Heart left ventricle (tissue), 13 donors: ENCODE results near the gene ZBTB20.
A peak's percentile ranks its signal among the peaks of the same experiment; 100 is the strongest.

Source experiments
- CTCF ChIP-seq, 12 donors: fragments of 200-600 bp; sonication (generic) in 4 of 12; IDR thresholded peaks; one replicate each; pipeline versions ENCODE4 v1.5.0 to v1.8.0; 2018 to 2022; ENCODE audit warnings: antibody characterized with exemption in 12 of 12, mild to moderate bottlenecking in 5 of 12
- POLR2A ChIP-seq, 2 donors: fragments of 450-650 bp; IDR thresholded peaks; one replicate each; pipeline ENCODE4 v1.6.1; 2017; ENCODE audit warnings: antibody characterized with exemption in 2 of 2, mild to moderate bottlenecking in 2 of 2, moderate library complexity in 2 of 2
- donor health status: ischemic (EF 13 %, LVEDD 7.1; RV severe dilation, severe dysfunction).
- donor health status: DM: no; HTN: yes; CAD: no.
- donor health status: DM: no; HTN: no; CAD: no.
- donor health status: ischemic (EF 25% LVEDD 6.9; RV normal size, moderate dysfunction).
- donor health status: ischemic (EF 25% LVEDD 5.7; RV mildly dilated, moderate dysfunction).
- donor health status: ischemic (EF 35%, LVEDD 5.7; RV mildly dilated, moderate dysfunction).
- donor health status: nonischemic (EF 11% LVEDD 7.7; RV severe dilation, severe dysfunction).
- donor health status: DM: yes; HTN: yes; CAD: no.
- donor health status: PGD.
- donor health status: ischemic (EF 29% LVEDD 5.4; RV normal size, mild dysfunction).
- donor health status: nonischemic (EF 23%, LVEDD 6.1; RV moderate dilation, normal function).

GRCh38 chr3:115147329-115148141 lies 447 bp upstream of the ZBTB20 start:
- TF ChIP-seq CTCF (IDR thresholded peaks at IDR 0.05) (no peak), POLR2A (IDR thresholded peaks at IDR 0.05) (peak; percentile 60 to 87)
